Measurements from ENCODE around the gene TNS4. TPM values are rescaled to one million over a fixed set of nuclear protein-coding genes. Genes with fewer than 3 reads are reported as not detected.
A peak's percentile ranks its signal among the peaks of the same experiment; 100 is the strongest.

The TNS4 gene
- total RNA-seq, 1 donor from 2014 or later: not detected

DNA sequence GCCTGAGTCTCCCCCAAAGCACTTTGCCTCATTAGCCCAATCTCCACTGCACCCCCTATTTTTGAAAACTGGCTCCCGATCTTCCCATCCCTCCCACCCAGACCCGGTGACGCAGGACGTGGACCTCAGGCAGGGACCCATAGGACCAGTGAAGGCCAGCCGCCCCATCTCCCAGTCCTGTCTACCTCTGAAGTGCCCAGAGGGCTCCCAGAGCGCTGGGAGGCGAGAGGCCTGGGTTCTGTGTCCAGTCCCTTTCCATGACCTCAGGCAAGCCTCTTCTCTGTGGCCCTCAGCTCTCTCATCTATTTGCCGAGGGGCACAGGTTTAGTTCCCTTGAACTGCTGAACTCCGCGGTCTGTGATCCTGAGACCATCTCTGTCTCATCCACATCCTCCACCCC, 714 bp downstream of the TNS4 start:
- DNase-seq (ENCODE audit: missing footprints) (no peak), ATAC-seq (no peak)
- intact Hi-C loops (cut with DNase I): no loop called here

DNA sequence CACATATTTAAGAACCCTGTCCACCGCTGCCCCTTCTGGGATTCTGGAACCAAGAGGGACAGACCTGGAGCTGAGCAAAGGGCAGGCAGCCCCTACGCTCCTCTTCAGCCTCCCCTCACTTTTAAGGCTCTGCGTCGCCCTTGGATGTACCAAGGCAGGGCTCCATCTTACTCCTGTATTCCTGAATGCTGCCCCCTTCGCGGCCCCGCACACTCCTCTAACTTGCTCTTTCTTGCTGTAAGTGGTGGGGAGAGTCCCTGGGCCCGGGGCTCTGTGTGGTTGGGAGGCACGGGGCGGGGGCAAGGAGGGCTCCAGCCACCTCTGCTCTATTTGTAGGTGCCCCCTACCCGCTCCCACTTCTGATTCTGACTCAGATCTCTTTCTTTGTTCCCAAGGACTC, 1.2 kb downstream of the TNS4 start:
- no peak for DNase-seq (ENCODE audit: missing footprints)
- no peak for ATAC-seq
- intact Hi-C loops (cut with DNase I): no loop called here

DNA sequence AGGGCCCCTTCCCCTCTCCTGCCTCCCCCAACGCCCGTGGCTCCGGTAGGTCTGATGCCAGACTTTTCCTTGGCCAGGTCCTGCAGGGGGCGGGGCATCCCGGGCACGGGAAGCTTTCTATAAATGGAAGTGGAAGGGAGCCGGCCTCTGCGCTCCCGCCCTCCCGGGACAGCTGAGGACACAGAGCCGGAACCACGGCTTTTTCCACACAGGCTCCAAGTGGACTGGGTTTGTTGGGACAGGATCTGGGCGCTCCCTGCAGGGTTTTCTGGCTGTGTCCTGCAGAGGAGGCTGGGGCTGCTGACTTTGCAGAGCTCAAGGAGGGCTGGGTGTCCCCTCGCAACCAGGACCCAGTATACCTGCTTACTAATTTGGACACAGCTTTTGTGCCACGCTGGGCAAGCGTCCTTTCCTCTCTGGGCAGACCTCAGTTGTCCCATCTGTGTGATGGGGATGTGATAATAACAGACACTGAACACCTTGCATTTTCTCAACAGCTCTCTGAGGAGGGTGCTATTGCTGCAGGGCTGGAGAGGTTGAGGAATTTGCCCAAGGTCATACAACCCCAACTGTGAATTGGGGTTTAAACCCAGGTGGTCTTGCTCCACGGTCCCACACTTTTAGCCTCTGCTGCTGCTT, 1.8 kb downstream of the TNS4 start:
- ATAC-seq: peak; percentile 95
- intact Hi-C loops (cut with DNase I): loop anchor here (1.0 kb wide), 1 partner anchor 34 kb away; no protein-coding TSS in a partner anchor
- DNase-seq (ENCODE audit: missing footprints): peak; percentile 92

DNA sequence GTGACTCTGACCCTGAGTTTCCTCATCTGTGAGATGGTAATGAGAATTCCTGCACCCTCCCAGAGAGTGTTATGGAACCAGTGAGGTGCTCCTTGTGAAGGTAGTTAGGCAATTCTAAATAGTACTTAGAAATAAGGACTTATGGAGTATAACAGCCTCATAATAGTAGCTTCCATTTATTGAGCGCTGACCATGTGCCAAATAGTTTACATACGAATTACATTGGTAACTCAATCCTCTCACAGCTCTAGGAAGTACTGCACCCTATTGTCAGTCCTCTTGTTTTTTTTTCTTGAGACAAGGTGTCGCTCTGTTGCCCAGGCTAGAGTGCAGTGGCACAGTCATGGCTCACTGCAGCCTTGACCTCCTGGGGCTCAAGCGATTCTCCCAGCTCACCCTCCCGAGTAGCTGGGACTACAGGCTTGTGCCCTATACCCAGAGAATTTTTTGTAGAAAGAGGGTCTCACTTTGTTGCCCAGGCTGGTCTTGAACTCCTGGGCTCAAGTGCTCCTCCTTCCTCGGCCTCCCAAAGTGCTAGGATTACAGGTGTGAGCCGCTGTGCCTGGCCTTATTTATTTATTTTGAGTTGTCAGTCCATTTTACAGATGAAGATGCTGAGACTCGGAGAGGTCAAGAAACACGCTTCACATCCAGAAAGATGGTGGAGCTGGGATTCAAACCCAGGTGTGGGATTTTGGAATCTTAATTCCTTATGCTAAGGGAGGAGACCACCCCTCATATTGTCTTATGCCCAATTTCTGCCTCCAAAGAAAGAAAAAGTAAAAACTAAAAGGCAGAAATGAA, 2.9 kb downstream of the TNS4 start:
- DNase-seq (ENCODE audit: missing footprints) (no peak), ATAC-seq (no peak)
- intact Hi-C loops (cut with DNase I): loop anchor here (1.0 kb wide), 1 partner anchor 35 kb away; no protein-coding TSS in a partner anchor

DNA sequence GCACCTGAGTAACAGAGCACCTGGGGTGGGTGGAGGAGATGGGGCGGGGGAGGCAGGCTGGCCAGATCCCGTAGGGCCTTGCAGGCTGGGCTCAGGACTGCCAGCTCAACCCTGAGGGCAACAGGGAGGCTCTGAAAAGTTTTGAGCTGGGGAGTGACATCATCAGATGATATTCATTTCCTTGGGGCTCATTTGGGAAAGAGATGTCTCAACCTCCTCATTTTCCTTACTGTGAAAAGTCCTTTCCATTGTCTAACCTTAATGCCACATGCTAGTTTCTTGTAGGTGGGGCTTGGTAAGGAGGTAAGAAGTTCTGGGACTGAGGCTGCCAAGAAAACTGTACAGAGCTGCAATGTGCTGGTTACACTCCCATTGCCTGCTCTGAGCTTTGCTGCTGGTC, 3.7 kb downstream of the TNS4 start:
- DNase-seq (ENCODE audit: missing footprints): no peak
- intact Hi-C loops (cut with DNase I): no loop called here

DNA sequence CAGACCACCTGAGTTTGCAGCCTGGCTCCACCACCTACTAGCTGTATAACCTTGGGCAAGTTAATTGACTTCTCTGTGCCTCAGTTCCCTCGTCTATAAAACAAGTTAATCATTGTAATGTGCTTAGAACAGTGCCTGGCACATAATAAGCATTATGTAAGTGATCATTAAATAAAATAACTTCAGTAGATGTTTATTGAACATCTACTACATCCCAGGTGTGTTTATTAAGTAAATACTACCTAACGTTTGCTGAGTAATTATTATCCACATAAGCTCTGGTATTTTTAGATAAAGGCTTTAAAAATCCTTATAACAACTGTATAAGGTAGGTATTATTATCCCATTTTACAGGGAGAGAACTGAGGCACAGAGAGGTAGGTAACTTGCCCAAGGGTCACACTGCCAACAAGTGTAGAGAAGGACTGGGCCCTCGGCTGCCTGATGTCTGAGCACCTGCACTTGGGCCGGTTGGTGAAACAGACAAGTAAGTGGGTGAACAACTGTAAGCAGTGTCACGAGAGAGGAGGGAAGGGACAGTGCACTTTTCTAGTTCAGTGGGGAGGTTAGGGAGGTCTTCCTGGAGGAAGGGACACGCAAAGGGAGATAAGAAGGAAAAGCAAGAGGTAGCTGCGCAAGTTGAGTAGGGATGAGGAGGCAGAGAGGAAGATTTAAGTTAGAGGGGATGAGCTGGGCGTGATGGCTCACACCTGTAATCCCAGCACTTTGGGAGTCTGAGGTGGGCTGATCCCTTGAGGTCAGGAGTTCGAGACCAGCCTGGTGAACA, 4.6 kb downstream of the TNS4 start:
- intact Hi-C loops (cut with DNase I): no loop called here
- no peak for ATAC-seq
- DNase-seq (ENCODE audit: missing footprints): no peak

More for the DNA sequence above, 3.7 kb downstream of the TNS4 start:
- ATAC-seq: no peak

DNA sequence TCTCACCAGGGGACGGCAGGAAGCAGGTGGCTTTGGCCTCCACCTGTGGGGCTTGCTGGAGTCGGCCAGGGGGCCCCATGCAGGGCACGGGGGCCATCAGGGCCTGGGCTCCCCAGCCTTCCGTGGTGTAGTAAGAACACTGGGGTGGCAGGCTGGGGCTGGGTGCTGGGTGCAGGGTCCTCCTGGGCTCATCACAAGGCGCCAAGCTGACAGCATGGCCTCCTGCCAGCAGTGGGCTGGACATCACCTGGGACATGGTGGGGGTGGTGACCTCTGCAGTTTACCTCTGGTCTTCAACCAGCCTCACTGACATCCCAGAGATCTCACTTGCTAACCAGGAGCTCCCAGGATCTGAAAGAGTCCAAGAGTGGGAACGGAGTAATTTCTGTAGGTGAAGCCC, 5.3 kb downstream of the TNS4 start:
- intact Hi-C loops (cut with DNase I): no loop called here
- DNase-seq (ENCODE audit: missing footprints) (no peak), ATAC-seq (no peak)

DNA sequence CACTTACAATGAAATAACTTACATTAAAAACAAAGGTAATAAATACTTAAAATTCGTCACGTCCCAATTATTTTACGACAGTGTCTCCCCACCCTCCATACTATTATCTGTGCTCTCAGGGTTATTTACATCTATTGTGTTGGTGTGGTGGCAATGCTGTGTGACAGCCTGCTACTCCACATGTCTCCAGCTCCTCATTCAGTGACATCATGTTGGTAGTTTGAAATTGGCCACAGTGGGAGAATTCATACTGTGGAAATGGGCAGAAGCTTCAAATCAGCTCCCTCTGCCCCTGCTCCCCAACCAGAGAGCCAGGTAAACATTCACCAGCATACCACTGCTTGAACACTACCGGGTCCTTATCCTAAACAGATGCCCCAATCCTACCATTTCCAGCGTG, 6.3 kb downstream of the TNS4 start:
- DNase-seq (ENCODE audit: missing footprints): no peak
- ATAC-seq: no peak
- intact Hi-C loops (cut with DNase I): no loop called here

DNA sequence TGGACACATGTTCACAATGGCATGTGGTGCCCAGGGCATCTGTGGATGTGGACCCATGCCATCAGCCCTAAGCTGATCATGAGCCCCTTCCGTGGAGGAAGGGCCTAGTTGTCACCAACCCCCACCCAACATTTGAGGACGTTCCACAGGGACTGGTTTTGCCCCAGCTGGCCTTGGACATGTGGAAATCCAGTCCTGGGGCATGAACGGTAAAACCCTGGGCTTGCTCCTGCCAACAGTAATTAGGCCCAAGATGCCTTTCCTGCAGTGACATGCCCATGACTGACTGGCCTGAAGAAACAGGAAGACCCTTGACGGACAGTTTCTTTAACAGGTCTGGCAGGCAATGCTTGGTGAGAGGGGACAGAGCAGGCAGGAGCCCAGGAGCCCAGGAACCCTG, 7.7 kb downstream of the TNS4 start:
- ATAC-seq (no peak), DNase-seq (ENCODE audit: missing footprints) (no peak)
- intact Hi-C loops (cut with DNase I): no loop called here

DNA sequence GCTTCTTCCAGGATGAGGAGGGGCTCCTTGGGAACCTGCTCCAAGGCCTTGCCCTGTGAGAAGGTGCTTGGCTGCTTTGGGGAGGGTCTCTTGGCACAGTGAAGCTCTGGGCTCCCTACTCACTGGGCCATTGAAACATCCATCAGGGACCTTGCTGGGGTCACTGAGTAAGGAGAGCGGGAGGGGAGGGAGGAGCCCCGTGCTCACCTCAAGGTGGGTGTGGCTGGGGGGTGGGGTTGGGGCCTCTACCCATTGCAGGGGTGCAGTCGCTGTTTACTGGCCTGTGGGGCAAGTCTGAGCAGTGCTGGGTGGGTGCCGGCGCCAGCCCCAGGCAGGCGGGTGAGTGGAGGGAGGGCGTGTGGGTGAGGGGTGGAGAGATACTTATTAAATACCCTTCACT, 9.9 kb downstream of the TNS4 start:
- no peak for DNase-seq (ENCODE audit: missing footprints)
- ATAC-seq: no peak
- intact Hi-C loops (cut with DNase I): no loop called here

DNA sequence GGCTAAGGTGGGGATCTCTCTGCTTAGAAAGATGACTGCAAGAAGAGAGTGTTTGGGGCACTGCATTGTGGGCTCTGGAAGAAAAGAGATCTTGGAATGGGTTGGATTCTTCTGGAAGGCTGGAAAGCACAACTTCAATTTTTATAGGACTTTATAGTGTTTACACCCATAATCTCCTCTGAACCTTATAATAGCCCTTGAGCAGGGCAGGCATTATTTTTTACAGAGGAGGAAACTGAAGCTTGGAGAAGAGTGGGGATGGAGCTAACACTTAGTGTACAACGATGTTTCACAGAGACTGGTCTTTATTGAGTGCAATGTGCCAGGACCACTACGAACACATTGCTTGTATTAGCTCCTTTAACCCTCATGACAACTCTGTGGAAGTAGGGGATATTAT, 10.4 kb downstream of the TNS4 start:
- intact Hi-C loops (cut with DNase I): no loop called here
- ATAC-seq (no peak), DNase-seq (ENCODE audit: missing footprints) (no peak)

DNA sequence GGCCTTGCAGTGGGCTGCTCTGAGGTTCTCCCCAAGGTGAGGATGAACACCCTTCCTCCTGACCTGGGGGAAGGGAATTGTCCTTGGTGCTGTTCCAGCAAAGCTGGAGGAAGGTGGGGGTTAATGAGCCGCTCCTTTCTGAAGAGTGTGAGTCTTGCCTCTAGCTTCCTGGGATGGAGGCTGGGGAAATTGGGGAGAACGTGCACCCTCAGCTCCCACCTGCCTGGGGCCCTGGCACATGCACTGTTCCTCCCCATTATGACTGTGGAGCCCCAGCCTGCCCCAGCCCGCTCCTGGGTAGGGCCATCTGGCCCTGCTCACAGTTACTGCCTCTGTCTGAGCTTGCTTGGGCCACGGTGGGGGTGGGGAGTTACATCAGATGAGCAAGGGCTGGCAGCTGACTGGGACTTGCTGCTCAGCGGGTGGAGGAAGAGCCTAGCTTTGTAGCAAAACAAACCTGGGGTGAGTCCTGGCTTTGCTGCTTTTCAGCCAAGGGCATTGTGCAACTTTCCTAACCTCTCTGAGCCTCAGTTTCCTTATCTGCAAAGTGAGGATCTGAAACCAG, 11.1 kb downstream of the TNS4 start:
- DNase-seq (ENCODE audit: missing footprints): no peak
- intact Hi-C loops (cut with DNase I): no loop called here
- peak; percentile 33 for ATAC-seq

DNA sequence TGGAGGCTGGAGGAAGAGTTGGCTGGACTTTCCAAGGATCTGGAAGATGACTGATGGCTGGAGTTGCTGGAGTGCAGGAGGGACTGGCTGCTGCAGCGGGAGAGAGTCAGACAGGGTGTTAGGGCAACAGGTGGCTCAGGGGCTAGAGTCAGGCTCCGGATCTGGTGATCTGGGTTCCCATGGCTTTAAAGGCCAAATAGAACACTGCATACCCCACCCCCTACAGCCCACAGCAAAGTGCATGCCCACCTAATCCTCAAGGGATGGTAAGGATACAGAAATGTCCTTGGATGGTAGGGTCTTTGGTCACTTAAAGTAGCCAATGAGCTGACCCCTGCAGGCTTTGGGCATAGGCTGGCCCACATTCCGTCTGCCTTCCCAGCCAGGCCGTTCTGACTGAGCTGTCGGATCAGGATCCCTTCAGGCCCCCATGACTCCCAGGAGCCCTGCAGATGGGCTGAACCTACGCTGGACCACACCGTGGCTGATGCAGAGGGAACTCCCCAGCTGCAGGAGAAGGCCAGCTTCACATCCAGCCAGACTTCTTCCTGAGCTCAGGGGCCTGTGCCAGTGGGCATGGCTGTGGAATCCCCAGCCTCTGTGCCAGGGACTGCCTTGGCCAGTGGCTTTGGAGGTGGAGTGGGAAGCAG, 13.9 kb downstream of the TNS4 start:
- intact Hi-C loops (cut with DNase I): loop anchor here (5.0 kb wide), 1 partner anchor 35 kb away; no protein-coding TSS in a partner anchor
- ATAC-seq (no peak), DNase-seq (ENCODE audit: missing footprints) (no peak)

DNA sequence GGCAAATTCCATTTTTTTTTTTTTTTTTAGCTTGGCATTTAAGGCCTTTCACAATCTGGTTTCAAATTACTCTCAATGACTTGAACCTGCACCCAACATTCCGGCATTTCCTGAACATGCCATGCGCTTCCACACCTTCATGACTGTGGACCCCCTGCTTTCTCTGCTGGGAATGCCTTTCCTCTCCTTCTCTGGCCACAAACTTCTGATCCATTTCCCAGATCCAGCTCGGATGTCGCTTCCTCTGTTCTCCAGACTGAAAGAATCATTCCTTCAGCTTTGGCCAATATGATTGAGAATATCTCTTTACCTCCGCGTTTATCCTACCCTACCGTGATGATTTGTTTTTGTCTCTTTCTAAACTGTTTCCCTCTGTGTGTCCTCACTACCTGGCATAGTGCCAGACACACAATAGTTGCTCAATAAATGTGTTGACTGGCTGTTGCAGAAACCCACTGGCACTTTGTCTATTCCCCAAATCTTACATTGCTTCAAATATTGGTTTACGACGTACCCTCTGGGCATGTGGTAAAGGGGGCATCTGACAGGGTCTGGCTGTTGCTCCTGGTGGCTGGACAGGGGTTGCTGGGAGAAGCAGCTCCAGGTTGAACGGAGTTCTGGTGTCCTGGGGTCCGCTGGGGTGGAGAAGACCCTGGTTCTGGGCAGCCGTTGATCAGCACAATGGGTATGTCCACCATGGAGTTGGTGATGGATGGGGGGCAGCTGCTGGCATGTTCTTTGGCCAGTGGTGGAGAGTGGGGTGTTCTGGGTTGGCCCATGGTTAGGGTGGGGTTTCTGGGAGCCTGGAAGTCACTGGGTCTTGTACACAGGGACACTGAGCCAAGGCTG, 14.7 kb downstream of the TNS4 start:
- intact Hi-C loops (cut with DNase I): loop anchor here (5.0 kb wide), 1 partner anchor 36 kb away; no protein-coding TSS in a partner anchor
- DNase-seq (ENCODE audit: missing footprints) (no peak), ATAC-seq (no peak)

DNA sequence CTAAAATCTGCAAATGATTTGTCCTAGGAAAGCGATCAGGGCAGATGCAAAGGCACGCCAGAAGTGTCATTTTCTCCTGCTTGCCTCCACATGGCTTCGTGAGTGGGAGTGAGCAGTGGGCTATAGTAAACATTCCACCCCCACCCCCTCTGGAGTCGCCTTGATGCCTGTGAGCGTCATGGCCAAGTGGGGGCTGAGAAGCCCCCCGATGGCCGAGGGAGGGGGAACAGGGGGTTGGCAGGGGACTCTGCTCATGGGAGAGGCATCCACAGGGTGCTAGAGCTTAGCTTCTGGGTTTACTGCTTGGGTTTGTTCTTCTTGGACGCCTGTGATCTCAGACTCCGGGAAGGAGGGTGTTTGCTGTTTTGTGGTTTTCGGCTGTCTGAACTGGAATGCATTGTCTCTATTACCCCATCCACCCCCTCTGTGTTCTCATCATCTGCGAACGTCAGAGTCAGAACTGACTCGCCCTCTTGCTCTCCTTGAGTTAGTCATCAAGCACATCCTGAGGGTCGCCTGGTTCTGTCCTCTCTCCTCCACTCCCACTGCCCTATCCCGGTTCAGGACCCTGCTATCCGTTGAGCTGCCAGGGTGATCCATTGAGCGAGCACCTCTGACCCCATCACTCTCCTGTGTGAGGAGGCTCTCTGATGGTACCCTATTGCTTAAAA, 15.4 kb downstream of the TNS4 start:
- intact Hi-C loops (cut with DNase I): loop anchor here (5.0 kb wide), 1 partner anchor 36 kb away; no protein-coding TSS in a partner anchor
- ATAC-seq: peak; percentile 54
- no peak for DNase-seq (ENCODE audit: missing footprints)

DNA sequence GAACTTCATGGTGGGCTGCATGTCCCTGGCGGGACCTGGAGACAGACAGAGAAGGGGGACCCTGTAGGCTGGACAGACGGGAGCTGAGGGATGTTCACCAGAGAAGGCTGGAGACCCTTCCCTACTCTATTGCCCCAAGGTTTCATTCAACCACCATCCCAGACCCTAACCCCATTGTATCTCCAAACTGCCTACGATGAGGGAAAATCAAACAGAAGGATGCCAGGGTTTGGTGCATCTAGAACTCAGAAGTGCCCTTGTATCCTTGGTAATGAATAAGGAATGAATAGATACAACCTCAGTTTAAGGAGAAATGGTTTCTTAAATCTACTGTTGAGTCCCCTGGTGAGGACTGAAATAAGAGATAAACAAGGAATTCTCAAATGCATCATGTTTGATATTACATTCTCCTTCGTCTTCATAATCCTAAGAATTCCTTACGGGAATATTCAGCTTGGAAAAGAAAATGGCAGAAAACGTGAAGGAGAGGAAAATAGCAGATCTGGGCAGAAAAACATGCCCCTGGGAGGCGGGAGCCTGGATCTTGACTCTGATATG, 16.4 kb downstream of the TNS4 start:
- DNase-seq (ENCODE audit: missing footprints): no peak
- no peak for ATAC-seq
- intact Hi-C loops (cut with DNase I): loop anchor here (5.0 kb wide), 1 partner anchor 37 kb away; no protein-coding TSS in a partner anchor
